Hepatocyte (in vitro differentiated cells): Measurements from ENCODE around the gene ZMYND10. TPM values are rescaled to one million over a fixed set of nuclear protein-coding genes. Genes with fewer than 3 reads are reported as not detected.
A peak's percentile ranks its signal among the peaks of the same experiment; 100 is the strongest.

Experiments
- DNase-seq: peaks from one replicate; pipeline ENCODE4 v3.0.0-alpha.2; 2016; ENCODE audit warnings: low spot score
- H2AFZ ChIP-seq: fragments of 200-600 bp; sonication (generic); 2 replicates; pipeline ENCODE4 v1.6.0; 2016; ENCODE audit warnings: antibody characterized with exemption, mild to moderate bottlenecking
- H3K27ac ChIP-seq: fragments of 200-600 bp; sonication (generic); 2 replicates; pipeline ENCODE4 v1.5.1; 2016; ENCODE audit warnings: mild to moderate bottlenecking
- H3K27me3 ChIP-seq: fragments of 200-600 bp; sonication (generic); 2 replicates; pipeline ENCODE4 v1.6.1; 2016
- H3K36me3 ChIP-seq: fragments of 200-600 bp; sonication (generic); replicated peaks from 2 replicates; pipeline ENCODE4 v1.5.1; 2016; ENCODE audit warnings: low read depth; ENCODE audit not compliant: insufficient read depth
- H3K4me1 ChIP-seq: fragments of 200-600 bp; sonication (generic); 2 replicates; pipeline ENCODE4 v1.5.1; 2016; ENCODE audit warnings: mild to moderate bottlenecking, moderate library complexity; ENCODE audit not compliant: insufficient read depth
- H3K4me2 ChIP-seq: fragments of 200-600 bp; sonication (generic); 2 replicates; pipeline ENCODE4 v1.6.0; 2016
- H3K4me3 ChIP-seq: fragments of 200-600 bp; sonication (generic); 2 replicates; pipeline ENCODE4 v1.5.1; 2016; ENCODE audit warnings: mild to moderate bottlenecking
- H3K79me2 ChIP-seq: fragments of 200-600 bp; sonication (generic); 2 replicates; pipeline ENCODE4 v1.6.0; 2017; ENCODE audit warnings: mild to moderate bottlenecking
- H3K9me2 ChIP-seq: fragments of 200-600 bp; sonication (generic); replicated peaks from 2 replicates; pipeline ENCODE4 v1.6.0; 2017; ENCODE audit warnings: mild to moderate bottlenecking; ENCODE audit not compliant: insufficient read depth
- H3K9me3 ChIP-seq: fragments of 200-600 bp; sonication (generic); 2 replicates; pipeline ENCODE4 v1.5.1; 2016; ENCODE audit warnings: low read depth, mild to moderate bottlenecking
- H4K20me1 ChIP-seq: fragments of 200-600 bp; sonication (generic); 2 replicates; pipeline ENCODE4 v1.6.0; 2016; ENCODE audit warnings: mild to moderate bottlenecking; ENCODE audit not compliant: insufficient read depth, poor library complexity, severe bottlenecking
- CTCF ChIP-seq: fragments of 200-600 bp; sonication (generic); IDR thresholded peaks from 2 replicates; pipeline ENCODE4 v1.5.1; 2016; ENCODE audit warnings: antibody characterized with exemption, mild to moderate bottlenecking; ENCODE audit not compliant: poor library complexity
- EZH2 ChIP-seq: fragments of 200-600 bp; sonication (generic); IDR thresholded peaks from 2 replicates; pipeline ENCODE4 v1.6.1; 2016; ENCODE audit warnings: antibody characterized with exemption, mild to moderate bottlenecking, borderline replicate concordance
- EZH2phosphoT487 ChIP-seq: fragments of 200-600 bp; sonication (generic); IDR thresholded peaks from one replicate; pipeline ENCODE4 v1.6.1; 2018; ENCODE audit warnings: antibody characterized with exemption, mild to moderate bottlenecking, low read depth, moderate library complexity; ENCODE audit not compliant: unreplicated experiment, severe bottlenecking
- WGBS: methylation state at CpG from one replicate; pipeline ENCODE4 v1.1.6; 2016; ENCODE audit warnings: low lambda C conversion rate; ENCODE audit errors: missing lambda C conversion rate; 5-methylcytosine and 5-hydroxymethylcytosine counted together
- polyA plus RNA-seq: library from polyadenylated mRNA; unstranded; fragments of >200 nt; fragmentation: Nextera tagmentation; extraction: Ambion mirVana; gene quantifications from 2 replicates; pipeline ENCODE4 v1.2.1, GENCODE V29; 2016
- total RNA-seq: library from RNA; depleted of rRNA; stranded (reverse); fragments of >200 nt; gene quantifications from 2 replicates; pipeline ENCODE4 v1.2.3, GENCODE V29; 2014

Gene ZMYND10
- total and polyA plus RNA-seq, 2 experiments from 2014 or later, result 0.20 to 0.77 TPM

- TF ChIP-seq CTCF (no peak), EZH2 (no peak), EZH2phosphoT487 (no peak)
- H3K36me3 ChIP-seq, result no peaks in the 10 kb centered on the region
- no peak overlapping the region for H2AFZ ChIP-seq
- WGBS, result 81% methylated on average over 17 of the region's 22 CpGs
- no peaks in the 10 kb centered on the region for H3K9me3 ChIP-seq
- H4K20me1 ChIP-seq, result no peaks in the 10 kb centered on the region
- H3K27me3 ChIP-seq, result no peaks in the 10 kb centered on the region
- no peak for DNase-seq
- no peak overlapping the region for H3K4me2 ChIP-seq
- H3K4me3 ChIP-seq, result no peak overlapping the region
- H3K79me2 ChIP-seq, result no peaks in the 10 kb centered on the region
- H3K9me2 ChIP-seq, result no peaks in the 10 kb centered on the region
- no peak overlapping the region for H3K27ac ChIP-seq
- H3K4me1 ChIP-seq, result peaks cover 3% of the 10 kb centered on the region
Observed at GRCh38 chr3:50374363-50375257, 29.1 kb upstream of the ZMYND10 start.

- TF ChIP-seq EZH2phosphoT487 (no peak), CTCF (no peak), EZH2 (no peak)
- DNase-seq, result no peak
- no peaks in the 10 kb centered on the region for H4K20me1 ChIP-seq
- WGBS, result 69% methylated on average over 10 of the region's 12 CpGs
- no peaks in the 10 kb centered on the region for H3K36me3 ChIP-seq
- no peak overlapping the region for H2AFZ ChIP-seq
- no peaks in the 10 kb centered on the region for H3K79me2 ChIP-seq
- no peaks in the 10 kb centered on the region for H3K27me3 ChIP-seq
- H3K4me2 ChIP-seq, result no peak overlapping the region
- H3K4me3 ChIP-seq, result no peak overlapping the region
- no peaks in the 10 kb centered on the region for H3K9me3 ChIP-seq
- peaks cover 3% of the 10 kb centered on the region for H3K4me1 ChIP-seq
- no peaks in the 10 kb centered on the region for H3K9me2 ChIP-seq
- no peak overlapping the region for H3K27ac ChIP-seq
Observed at GRCh38 chr3:50373146-50374051, 27.9 kb upstream of the ZMYND10 start.

- H3K9me2 ChIP-seq, result no peaks in the 10 kb centered on the region
- no peak overlapping the region for H3K4me3 ChIP-seq
- no peak for TF ChIP-seq CTCF
- no peak for TF ChIP-seq EZH2phosphoT487
- no peak for TF ChIP-seq EZH2
- 79% methylated on average over 8 of the region's 8 CpGs for WGBS
- no peaks in the 10 kb centered on the region for H3K79me2 ChIP-seq
- DNase-seq, result peak; percentile 62
- H3K27me3 ChIP-seq, result no peaks in the 10 kb centered on the region
- H2AFZ ChIP-seq, result no peak overlapping the region
- no peaks in the 10 kb centered on the region for H3K9me3 ChIP-seq
- peaks cover 3% of the 10 kb centered on the region for H3K4me1 ChIP-seq
- H3K36me3 ChIP-seq, result no peaks in the 10 kb centered on the region
- no peak overlapping the region for H3K4me2 ChIP-seq
- no peaks in the 10 kb centered on the region for H4K20me1 ChIP-seq
- no peak overlapping the region for H3K27ac ChIP-seq
Observed at GRCh38 chr3:50372349-50372748, 26.8 kb upstream of the ZMYND10 start.
